ENCODE measurements around the gene OR1F1.

OR1F1 gene

GRCh38 chr16:3249020-3249419 lies 61.0 kb downstream of the OR1F1 start:
- Histone ChIP-seq H3K4me3 (ENCODE audit: low read depth, low read length) (no peak overlapping the region), H3K27ac (no peak overlapping the region), H3K9me3 (ENCODE audit: severe bottlenecking) (no peaks in the 10 kb centered on the region), H3K27me3 (ENCODE audit: insufficient read depth, low read depth, severe bottlenecking) (no peaks in the 10 kb centered on the region), H3K36me3 (no peaks in the 10 kb centered on the region)
- DNase-seq, result no peak
- TF ChIP-seq, protein P1, sequence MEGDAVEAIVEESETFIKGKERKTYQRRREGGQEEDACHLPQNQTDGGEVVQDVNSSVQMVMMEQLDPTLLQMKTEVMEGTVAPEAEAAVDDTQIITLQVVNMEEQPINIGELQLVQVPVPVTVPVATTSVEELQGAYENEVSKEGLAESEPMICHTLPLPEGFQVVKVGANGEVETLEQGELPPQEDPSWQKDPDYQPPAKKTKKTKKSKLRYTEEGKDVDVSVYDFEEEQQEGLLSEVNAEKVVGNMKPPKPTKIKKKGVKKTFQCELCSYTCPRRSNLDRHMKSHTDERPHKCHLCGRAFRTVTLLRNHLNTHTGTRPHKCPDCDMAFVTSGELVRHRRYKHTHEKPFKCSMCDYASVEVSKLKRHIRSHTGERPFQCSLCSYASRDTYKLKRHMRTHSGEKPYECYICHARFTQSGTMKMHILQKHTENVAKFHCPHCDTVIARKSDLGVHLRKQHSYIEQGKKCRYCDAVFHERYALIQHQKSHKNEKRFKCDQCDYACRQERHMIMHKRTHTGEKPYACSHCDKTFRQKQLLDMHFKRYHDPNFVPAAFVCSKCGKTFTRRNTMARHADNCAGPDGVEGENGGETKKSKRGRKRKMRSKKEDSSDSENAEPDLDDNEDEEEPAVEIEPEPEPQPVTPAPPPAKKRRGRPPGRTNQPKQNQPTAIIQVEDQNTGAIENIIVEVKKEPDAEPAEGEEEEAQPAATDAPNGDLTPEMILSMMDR (IDR thresholded peaks at IDR 0.05; ENCODE audit: low read depth, low read length), result no peak

DNA sequence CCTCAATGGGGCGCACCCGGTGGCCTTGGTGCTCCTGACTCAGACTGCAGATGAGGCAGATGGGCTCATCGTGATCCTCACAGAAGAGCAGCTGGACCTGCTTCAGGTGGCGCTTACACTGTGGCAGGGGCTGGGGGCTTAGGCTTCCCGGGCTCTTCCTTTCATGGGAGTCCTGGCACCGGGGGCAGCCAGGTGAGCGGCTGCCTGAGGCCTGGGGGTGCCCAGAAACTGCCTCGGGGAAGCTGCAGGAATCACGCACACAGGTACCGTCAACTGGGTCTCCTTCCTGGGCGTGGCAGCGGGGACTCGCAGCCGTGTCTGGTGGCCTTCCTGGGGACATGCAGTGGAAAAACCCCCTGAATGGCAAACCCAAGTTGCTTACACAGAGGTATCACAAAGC lies 61.4 kb downstream of the OR1F1 start:
- no peak for DNase-seq
- Histone ChIP-seq H3K27me3 (ENCODE audit: insufficient read depth, low read depth, severe bottlenecking) (no peaks in the 10 kb centered on the region), H3K9me3 (ENCODE audit: severe bottlenecking) (no peaks in the 10 kb centered on the region), H3K4me3 (ENCODE audit: low read depth, low read length) (no peak overlapping the region), H3K36me3 (no peaks in the 10 kb centered on the region), H3K27ac (no peak overlapping the region)
- TF ChIP-seq, protein P1 (IDR thresholded peaks at IDR 0.05; ENCODE audit: low read depth, low read length), result no peak

DNA sequence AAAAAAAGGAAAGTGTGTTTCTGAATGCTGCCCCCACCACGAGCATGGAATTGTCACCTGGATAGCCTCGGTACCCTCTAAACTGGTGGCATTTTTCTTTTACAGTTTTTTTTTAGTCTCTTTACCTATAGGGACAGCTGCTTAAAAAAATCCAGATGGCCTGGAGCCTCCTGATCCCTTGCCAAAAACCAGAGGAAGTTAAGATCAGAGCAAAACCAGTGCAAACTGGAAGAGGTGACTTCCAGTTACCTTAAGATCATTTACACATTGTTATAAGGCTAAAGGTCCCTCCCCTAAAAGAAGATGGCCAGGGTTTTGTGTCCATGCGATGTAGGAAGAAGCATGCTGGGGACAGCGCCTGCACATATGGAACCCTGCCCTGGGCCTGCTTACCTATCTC lies 65.0 kb downstream of the OR1F1 start:
- Histone ChIP-seq H3K36me3 (no peaks in the 10 kb centered on the region), H3K4me3 (ENCODE audit: low read depth, low read length) (no peak overlapping the region), H3K27me3 (ENCODE audit: insufficient read depth, low read depth, severe bottlenecking) (no peaks in the 10 kb centered on the region), H3K9me3 (ENCODE audit: severe bottlenecking) (no peaks in the 10 kb centered on the region), H3K27ac (no peak overlapping the region)
- TF ChIP-seq, protein P1 (IDR thresholded peaks at IDR 0.05; ENCODE audit: low read depth, low read length), result no peak
- no peak for DNase-seq

DNA sequence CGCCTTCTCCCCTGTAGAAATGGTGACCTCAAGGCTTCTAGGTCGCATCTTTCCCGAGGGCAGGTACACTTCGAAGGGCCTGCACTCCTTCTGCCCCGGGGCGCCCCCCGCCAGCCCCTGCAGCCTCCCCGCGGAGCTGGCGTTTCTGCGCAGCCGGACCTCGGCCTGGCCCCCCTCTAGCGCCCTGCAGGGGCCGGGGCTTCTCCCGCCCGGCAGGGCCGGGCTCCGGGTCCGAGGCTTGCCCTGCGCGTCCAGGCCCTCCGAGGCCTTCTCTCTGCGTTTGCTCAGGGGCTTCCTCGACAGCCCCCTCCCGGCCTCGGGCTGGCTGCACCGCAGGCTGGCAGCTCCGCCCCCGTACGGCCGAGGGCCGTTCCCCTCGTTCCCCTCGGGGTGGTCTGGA lies 66.3 kb downstream of the OR1F1 start:
- TF ChIP-seq, protein P1 (IDR thresholded peaks at IDR 0.05; ENCODE audit: low read depth, low read length), result no peak
- no peak for DNase-seq
- Histone ChIP-seq H3K36me3 (no peaks in the 10 kb centered on the region), H3K27ac (no peak overlapping the region), H3K4me3 (ENCODE audit: low read depth, low read length) (no peak overlapping the region), H3K9me3 (ENCODE audit: severe bottlenecking) (no peaks in the 10 kb centered on the region), H3K27me3 (ENCODE audit: insufficient read depth, low read depth, severe bottlenecking) (no peaks in the 10 kb centered on the region)

Measured in WERI-Rb-1 (cell line).